Activated CD4-positive, alpha-beta T cell treated with anti-CD3 and anti-CD28 coated beads, Interleukin-2, amount 10 ng/mL, durations not matched to agents 7 days and 5 days (primary cell): ENCODE measurements around the gene ATP5PO. TPM values are rescaled to one million over a fixed set of nuclear protein-coding genes. Genes with fewer than 3 reads are reported as not detected.
"Not testable (repeated sequence)": the region's sequence is repeated elsewhere in the genome, so short reads cannot be mapped to it uniquely, and the experiment has no call there.

ENCODE experiments used
- CTCF ChIA-PET: fragments of 350-600 bp; sonication (Branson Sonifier 250); formaldehyde crosslinking; loops from one replicate; lab custom pipeline; 2021; ENCODE audit warnings: antibody characterized with exemption; lab: Charles Lee
- POLR2A ChIA-PET: fragments of 350-600 bp; sonication (Branson Sonifier 250); formaldehyde crosslinking; loops from one replicate; lab custom pipeline; 2021; ENCODE audit warnings: antibody characterized with exemption; lab: Charles Lee
- DNase-seq: peaks from one replicate; pipeline ENCODE4 v3.0.0-alpha.2; 2020
- H3K27ac Mint-ChIP-seq: one replicate; pipeline ENCODE4 v1.8.0; 2021; ENCODE audit warnings: mild to moderate bottlenecking, moderate library complexity, mixed read lengths
- H3K27me3 Mint-ChIP-seq: one replicate; pipeline ENCODE4 v1.8.0; 2021; ENCODE audit warnings: mixed read lengths
- H3K36me3 Mint-ChIP-seq: one replicate; pipeline ENCODE4 v1.8.0; 2021; ENCODE audit warnings: low read depth, mixed read lengths
- H3K4me1 Mint-ChIP-seq: one replicate; pipeline ENCODE4 v1.8.0; 2021; ENCODE audit warnings: mixed read lengths
- H3K4me3 Mint-ChIP-seq: one replicate; pipeline ENCODE4 v1.8.0; 2021; ENCODE audit warnings: mild to moderate bottlenecking, moderate library complexity, mixed read lengths
- H3K9me3 Mint-ChIP-seq: one replicate; pipeline ENCODE4 v1.8.0; 2021; ENCODE audit warnings: mixed read lengths
- total RNA-seq, 2 experiments: library from RNA; stranded (reverse); gene quantifications; one replicate each; pipeline ENCODE4 v1.2.3, GENCODE V29; 2021

ATP5PO gene
- total RNA-seq, 2 experiments from 2014 or later = 190 to 201 TPM

GRCh38 chr21:33937931-33938339, 22.3 kb upstream of the ATP5PO start:
- Mint-ChIP-seq H3K27ac (peak overlapping the region; percentile 95), H3K27me3 (no peaks in the 10 kb centered on the region), H3K36me3 (peaks cover 73% of the 10 kb centered on the region), H3K4me3 (no peak overlapping the region), H3K9me3 (peaks cover 6% of the 10 kb centered on the region), H3K4me1 (peaks cover 70% of the 10 kb centered on the region)
- no peak for DNase-seq
- ChIA-PET CTCF (interaction anchor here (0.6 to 9.6 kb wide), 11 partner anchors 10 to 607 kb away, joined by 3 to 78 read pairs (median 4); partner anchors contain the start of genes MRPS6 and SLC5A3), POLR2A (interaction anchor here (1.0 kb wide), 1 partner anchor 11 kb away, joined by 3 read pairs; no protein-coding TSS in a partner anchor)

GRCh38 chr21:33937146-33937545, 21.5 kb upstream of the ATP5PO start:
- Mint-ChIP-seq H3K36me3 (peaks cover 74% of the 10 kb centered on the region), H3K27ac (peak overlapping the region; percentile 95), H3K4me1 (peaks cover 74% of the 10 kb centered on the region)

GRCh38 chr21:33936301-33937038, 20.9 kb upstream of the ATP5PO start:
- Mint-ChIP-seq H3K4me3 (peak overlapping the region; percentile 52), H3K9me3 (peaks cover 6% of the 10 kb centered on the region), H3K4me1 (peaks cover 78% of the 10 kb centered on the region), H3K36me3 (peaks cover 76% of the 10 kb centered on the region), H3K27me3 (no peaks in the 10 kb centered on the region), H3K27ac (peak overlapping the region; percentile 95)
- DNase-seq = peak; percentile 55
- ChIA-PET POLR2A (interaction anchor here (0.6 to 0.9 kb wide), 2 partner anchors 10 to 13 kb away, joined by 4 to 5 read pairs; no protein-coding TSS in a partner anchor), CTCF (interaction anchor here (0.9 to 9.6 kb wide), 7 partner anchors 11 to 193 kb away, joined by 3 to 78 read pairs (median 3); no protein-coding TSS in a partner anchor)

More at GRCh38 chr21:33937146-33937545, 21.5 kb upstream of the ATP5PO start:
- ChIA-PET POLR2A (interaction anchor here (0.6 to 1.0 kb wide), 2 partner anchors 9 to 11 kb away, joined by 3 to 5 read pairs; no protein-coding TSS in a partner anchor), CTCF (interaction anchor here (0.7 to 9.6 kb wide), 4 partner anchors 11 to 183 kb away, joined by 3 to 78 read pairs (median 6); no protein-coding TSS in a partner anchor)
- no peaks in the 10 kb centered on the region for H3K27me3 Mint-ChIP-seq
- DNase-seq = no peak
- peak overlapping the region; percentile 52 for H3K4me3 Mint-ChIP-seq
- H3K9me3 Mint-ChIP-seq = peaks cover 6% of the 10 kb centered on the region

- H3K27me3 Mint-ChIP-seq = no peaks in the 10 kb centered on the region
- H3K36me3 Mint-ChIP-seq = peaks cover 49% of the 10 kb centered on the region
These were observed 17.1 kb upstream of the ATP5PO start for GRCh38 chr21:33932731-33933130.

GRCh38 chr21:33931799-33932390, 16.3 kb upstream of the ATP5PO start:
- Mint-ChIP-seq H3K27me3 (no peaks in the 10 kb centered on the region), H3K27ac (peak overlapping the region; percentile 100), H3K4me3 (peak overlapping the region; percentile 99), H3K9me3 (no peaks in the 10 kb centered on the region), H3K4me1 (peaks cover 49% of the 10 kb centered on the region), H3K36me3 (peaks cover 43% of the 10 kb centered on the region)
- peak; percentile 38 for DNase-seq
- ChIA-PET CTCF (interaction anchor here (0.7 to 9.6 kb wide), 7 partner anchors 8 to 69 kb away, joined by 3 to 78 read pairs (median 3); no protein-coding TSS in a partner anchor), POLR2A (interaction anchor here (0.6 to 2.7 kb wide), 4 partner anchors 13 to 45 kb away, joined by 3 to 28 read pairs (median 4); no protein-coding TSS in a partner anchor)

More at GRCh38 chr21:33932731-33933130, 17.1 kb upstream of the ATP5PO start:
- peak overlapping the region; percentile 100 for H3K27ac Mint-ChIP-seq
- no peaks in the 10 kb centered on the region for H3K9me3 Mint-ChIP-seq
- peak overlapping the region; percentile 99 for H3K4me3 Mint-ChIP-seq
- peaks cover 56% of the 10 kb centered on the region for H3K4me1 Mint-ChIP-seq
- DNase-seq = no peak
- POLR2A ChIA-PET = interaction anchor here (2.7 kb wide), 1 partner anchor 16 kb away, joined by 28 read pairs; no protein-coding TSS in a partner anchor
- CTCF ChIA-PET = interaction anchor here (0.8 to 9.6 kb wide), 7 partner anchors 9 to 266 kb away, joined by 3 to 78 read pairs (median 4); no protein-coding TSS in a partner anchor

GRCh38 chr21:33931052-33931798, 15.6 kb upstream of the ATP5PO start:
- peak; percentile 67 for DNase-seq
- ChIA-PET POLR2A (interaction anchor here (0.7 to 2.7 kb wide), 3 partner anchors 13 to 46 kb away, joined by 3 to 28 read pairs (median 4); no protein-coding TSS in a partner anchor), CTCF (interaction anchor here (1.4 to 9.6 kb wide), 3 partner anchors 7 to 28 kb away, joined by 3 to 78 read pairs (median 20); no protein-coding TSS in a partner anchor)
- Mint-ChIP-seq H3K27ac (peak overlapping the region; percentile 100), H3K36me3 (peaks cover 36% of the 10 kb centered on the region), H3K4me3 (peak overlapping the region; percentile 99), H3K4me1 (peaks cover 42% of the 10 kb centered on the region)
- not testable (repeated sequence) for H3K27me3 Mint-ChIP-seq, H3K9me3 Mint-ChIP-seq

- H3K27me3 Mint-ChIP-seq, H3K9me3 Mint-ChIP-seq, H3K4me3 Mint-ChIP-seq, DNase-seq, POLR2A ChIA-PET, CTCF ChIA-PET: not testable (repeated sequence)
- Mint-ChIP-seq H3K4me1 (peaks cover 17% of the 10 kb centered on the region), H3K36me3 (peaks cover 10% of the 10 kb centered on the region), H3K27ac (peak overlapping the region; percentile 50)
These were observed 10.6 kb upstream of the ATP5PO start for GRCh38 chr21:33926248-33926647.

GRCh38 chr21:33924766-33925100, 9.1 kb upstream of the ATP5PO start:
- no peak overlapping the region for H3K4me3 Mint-ChIP-seq
- H3K4me1 Mint-ChIP-seq = peaks cover 15% of the 10 kb centered on the region
- H3K36me3 Mint-ChIP-seq = peaks cover 10% of the 10 kb centered on the region
- H3K9me3 Mint-ChIP-seq = no peaks in the 10 kb centered on the region
- ChIA-PET CTCF (interaction anchor here (0.7 to 2.5 kb wide), 42 partner anchors 9 to 679 kb away, joined by 3 to 34 read pairs (median 4); no protein-coding TSS in a partner anchor), POLR2A (interaction anchor here (1.5 kb wide), 1 partner anchor 423 kb away, joined by 6 read pairs; no protein-coding TSS in a partner anchor)
- no peak for DNase-seq
- no peaks in the 10 kb centered on the region for H3K27me3 Mint-ChIP-seq
- peak overlapping the region; percentile 31 for H3K27ac Mint-ChIP-seq

- Mint-ChIP-seq H3K27ac (peak overlapping the region; percentile 31), H3K4me1 (peaks cover 15% of the 10 kb centered on the region), H3K36me3 (peaks cover 10% of the 10 kb centered on the region), H3K27me3 (no peaks in the 10 kb centered on the region), H3K9me3 (no peaks in the 10 kb centered on the region), H3K4me3 (no peak overlapping the region)
- POLR2A ChIA-PET = interaction anchor here (1.5 kb wide), 1 partner anchor 424 kb away, joined by 6 read pairs; no protein-coding TSS in a partner anchor
- CTCF ChIA-PET = interaction anchor here (0.5 to 2.5 kb wide), 60 partner anchors 9 to 680 kb away, joined by 3 to 34 read pairs (median 4); no protein-coding TSS in a partner anchor
- peak; percentile 93 for DNase-seq
These were observed 8.6 kb upstream of the ATP5PO start for GRCh38 chr21:33924079-33924765.

- DNase-seq = no peak
- no peak overlapping the region for H3K4me3 Mint-ChIP-seq
- peaks cover 39% of the 10 kb centered on the region for H3K4me1 Mint-ChIP-seq
- CTCF ChIA-PET = interaction anchor here (0.5 kb wide), 1 partner anchor 284 kb away, joined by 6 read pairs; no protein-coding TSS in a partner anchor
- no peaks in the 10 kb centered on the region for H3K27me3 Mint-ChIP-seq
- H3K36me3 Mint-ChIP-seq = peaks cover 19% of the 10 kb centered on the region
- POLR2A ChIA-PET = no interaction called here
- no peaks in the 10 kb centered on the region for H3K9me3 Mint-ChIP-seq
- no peak overlapping the region for H3K27ac Mint-ChIP-seq
These were observed 1.8 kb upstream of the ATP5PO start for GRCh38 chr21:33917421-33917820.

- no peaks in the 10 kb centered on the region for H3K9me3 Mint-ChIP-seq
- ChIA-PET POLR2A (no interaction called here), CTCF (interaction anchor here (1.2 kb wide), 1 partner anchor 427 kb away, joined by 3 read pairs; no protein-coding TSS in a partner anchor)
- DNase-seq = no peak
- peaks cover 25% of the 10 kb centered on the region for H3K36me3 Mint-ChIP-seq
- H3K4me1 Mint-ChIP-seq = peaks cover 41% of the 10 kb centered on the region
- peak overlapping the region; percentile 97 for H3K27ac Mint-ChIP-seq
- peak overlapping the region; percentile 99 for H3K4me3 Mint-ChIP-seq
- no peaks in the 10 kb centered on the region for H3K27me3 Mint-ChIP-seq
These were observed 580 bp upstream of the ATP5PO start for GRCh38 chr21:33916200-33916567.
